Pancreas (tissue), 10 donors: ENCODE results near the gene ITGAD. TPM values are rescaled to one million over a fixed set of nuclear protein-coding genes. Genes with fewer than 3 reads are reported as not detected.
A peak's percentile ranks its signal among the peaks of the same experiment; 100 is the strongest.

ENCODE experiments used
- ATAC-seq, 4 donors: fragments of 200-7000 bp; cut with Tn5 transposase; one replicate each; pipeline versions ENCODE4 v1.8.0 to v1.9.1; 2020; ENCODE audit warnings: mild to moderate bottlenecking in 4 of 4, moderate library complexity in 4 of 4
- DNase-seq, 6 donors: peaks; one replicate each; pipeline ENCODE4 v3.0.0-alpha.2; 2020
- FAIRE-seq: peaks from 2 replicates; lab custom pipeline; 2012; peaks lifted over from hg19 to GRCh38; lab: Jason Lieb, UNC
- H3K27ac ChIP-seq, 4 donors: fragments of 200-600 bp; sonication (generic); 1 replicate in 3 of 4; 2 replicates in 1 of 4; pipeline versions ENCODE4 v1.5.0 to v1.8.0; 2020
- H3K27me3 ChIP-seq, 4 donors: fragments of 200-600 bp; one replicate each; pipeline ENCODE4 v1.8.0; 2021
- H3K36me3 ChIP-seq, 3 donors: fragments of 200-600 bp; sonication (generic) in 1 of 3; one replicate each; pipeline versions ENCODE4 v1.5.0 to v1.8.0; 2020 to 2021
- H3K4me1 ChIP-seq, 3 donors: fragments of 200-600 bp; one replicate each; pipeline ENCODE4 v1.8.0; 2021
- H3K4me3 ChIP-seq, 4 donors: fragments of 200-600 bp; sonication (generic) in 2 of 4; one replicate each; pipeline versions ENCODE4 v1.5.0 to v1.8.0; 2020 to 2021
- H3K9me3 ChIP-seq, 4 donors: fragments of 200-600 bp; one replicate each; pipeline ENCODE4 v1.8.0; 2021
- WGBS, 2 donors: extraction: QIAGEN DNeasy Blood & Tissue Kit; methylation state at CpG; one replicate each; pipeline ENCODE4 v1.1.7; 2013; 5-methylcytosine and 5-hydroxymethylcytosine counted together
- intact Hi-C, 3 donors: fragments of 100-400 bp; cut with DNase I; formaldehyde crosslinking; loops; one replicate each; pipeline versions ENCODE4 v1.11.1 to v1.14.2; 2022
- polyA plus RNA-seq, 2 donors: library from polyadenylated mRNA; stranded (reverse); fragments of 200-250 nt; gene quantifications; one replicate each; pipeline ENCODE4 v1.2.3, GENCODE V29; 2013
- total RNA-seq, 6 donors: library from RNA; stranded (reverse); fragmentation: NEBNext Ultra II Directional in 4 of 6; extraction: Animal tissue kit (Norgen Biotek cat#: 25700) in 4 of 6; gene quantifications; one replicate each; pipeline versions ENCODE4 v1.2.1 to v1.2.4, GENCODE V29; 2021 to 2023
- TF ChIP-seq, protein P1 (sequence below), 4 donors: fragments of 200-600 bp; sonication (generic) in 3 of 4; IDR thresholded peaks; one replicate each; pipeline versions ENCODE4 v1.5.0 to v1.8.0; 2021; ENCODE audit warnings: antibody characterized with exemption in 4 of 4
- donor health status: healthy with polysubstance abuse.
- donor health status: DM: no; HTN: no; CAD: no; lungs with moderate emphysema.
- donor health status: DM: no; HTN: no; CAD: no.
- donor health status: control.
- donor health status: control.
- donor health status: Bipolar disorder and iron deficiency.
- donor health status: DM: yes; HTN: yes; CAD: no.
- donor health status: DM: no; HTN: no; CAD: no.
- donor health status: DM: no; HTN: no; CAD: no.
- donor health status: DM: yes; HTN: yes; CAD: no.

The ITGAD gene
- total and polyA plus RNA-seq, 8 donors = 0.06 to 0.31 TPM; not detected in 6

- WGBS, 2 donors = 0% methylated on average over 35 to 42 of the region's 42 CpGs
- peak overlapping the region; percentile 100 for H3K27ac ChIP-seq
- no peaks in the 10 kb centered on the region for H3K27me3 ChIP-seq
- TF ChIP-seq, protein P1, sequence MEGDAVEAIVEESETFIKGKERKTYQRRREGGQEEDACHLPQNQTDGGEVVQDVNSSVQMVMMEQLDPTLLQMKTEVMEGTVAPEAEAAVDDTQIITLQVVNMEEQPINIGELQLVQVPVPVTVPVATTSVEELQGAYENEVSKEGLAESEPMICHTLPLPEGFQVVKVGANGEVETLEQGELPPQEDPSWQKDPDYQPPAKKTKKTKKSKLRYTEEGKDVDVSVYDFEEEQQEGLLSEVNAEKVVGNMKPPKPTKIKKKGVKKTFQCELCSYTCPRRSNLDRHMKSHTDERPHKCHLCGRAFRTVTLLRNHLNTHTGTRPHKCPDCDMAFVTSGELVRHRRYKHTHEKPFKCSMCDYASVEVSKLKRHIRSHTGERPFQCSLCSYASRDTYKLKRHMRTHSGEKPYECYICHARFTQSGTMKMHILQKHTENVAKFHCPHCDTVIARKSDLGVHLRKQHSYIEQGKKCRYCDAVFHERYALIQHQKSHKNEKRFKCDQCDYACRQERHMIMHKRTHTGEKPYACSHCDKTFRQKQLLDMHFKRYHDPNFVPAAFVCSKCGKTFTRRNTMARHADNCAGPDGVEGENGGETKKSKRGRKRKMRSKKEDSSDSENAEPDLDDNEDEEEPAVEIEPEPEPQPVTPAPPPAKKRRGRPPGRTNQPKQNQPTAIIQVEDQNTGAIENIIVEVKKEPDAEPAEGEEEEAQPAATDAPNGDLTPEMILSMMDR (IDR thresholded peaks at IDR 0.05) = peak in 1 of 4 donors; percentile 3
- peaks cover 0 to 9% (median 0%) of the 10 kb centered on the region in 3 donors for H3K36me3 ChIP-seq
- peaks cover 14 to 44% (median 22%) of the 10 kb centered on the region in 3 donors for H3K4me1 ChIP-seq
- H3K9me3 ChIP-seq = no peaks in the 10 kb centered on the region
- intact Hi-C loops = no loop called here
- H3K4me3 ChIP-seq = peak overlapping the region; percentile 75 to 77 (median 75)
- ATAC-seq (peak; percentile 4 to 18 (median 11)), DNase-seq (peak; percentile 50 to 82 (median 66)), FAIRE-seq (no peak)
Observed at GRCh38 chr16:31458073-31458843, 65.1 kb downstream of the ITGAD start.

- intact Hi-C loops = no loop called here
- TF ChIP-seq, protein P1 (IDR thresholded peaks at IDR 0.05) = peak in 3 of 4 donors; percentile 21 to 24 (median 22)
- peak; percentile 94 to 99 (median 98) for DNase-seq
Observed at GRCh38 chr16:31458844-31459686, 65.9 kb downstream of the ITGAD start, which contains the start of gene ARMC5. Gene ARMC5 (plus strand): TSS chr16:31459501. CDS start chr16:31459525, 24 bp downstream.

DNA sequence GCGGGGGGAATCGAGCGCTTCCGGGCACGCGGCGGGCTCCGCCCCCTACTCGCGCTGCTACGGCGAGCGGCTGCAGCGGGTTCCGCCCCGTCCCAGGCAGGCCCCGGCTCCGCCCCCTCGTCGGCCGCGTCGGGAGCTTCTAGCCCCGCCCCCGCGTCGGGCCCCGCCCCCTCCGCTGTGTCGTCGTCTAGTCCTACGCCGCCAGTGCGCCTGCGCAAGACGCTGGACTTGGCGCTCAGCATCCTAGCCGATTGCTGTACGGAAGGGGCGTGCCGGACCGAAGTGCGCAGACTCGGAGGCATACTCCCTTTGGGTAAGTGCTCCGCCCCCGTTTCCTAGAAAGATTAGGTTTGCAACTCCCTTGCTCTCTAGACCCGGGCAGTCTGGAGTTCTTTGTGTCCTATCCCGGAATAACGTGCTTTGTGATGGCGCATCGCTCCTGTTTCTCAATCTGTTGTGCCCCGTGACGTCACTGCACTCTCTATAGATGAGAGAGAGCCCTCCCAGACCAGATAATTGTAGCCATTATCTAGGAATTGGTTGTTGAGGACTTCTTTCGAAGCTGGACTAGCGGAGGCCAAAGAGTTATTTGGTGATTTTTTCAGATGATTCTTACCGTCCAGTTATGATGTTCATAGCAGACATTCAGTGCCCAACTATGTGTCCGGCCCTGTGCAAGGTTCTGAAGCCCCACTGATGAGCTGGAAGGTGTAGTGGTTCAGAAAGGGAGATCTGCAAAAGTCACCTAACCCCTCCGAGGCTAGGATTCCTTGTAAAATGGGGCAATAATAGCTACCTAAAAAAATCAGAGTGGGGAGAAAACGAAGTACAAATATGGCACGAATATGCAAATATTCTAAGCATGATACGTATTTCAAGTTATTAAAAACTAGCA is 66.8 kb downstream of the ITGAD start:
- Histone ChIP-seq H3K27ac (peak overlapping the region; percentile 100), H3K9me3 (no peaks in the 10 kb centered on the region), H3K36me3 (peaks cover 0 to 9% (median 0%) of the 10 kb centered on the region in 3 donors), H3K27me3 (no peaks in the 10 kb centered on the region), H3K4me3 (peak overlapping the region; percentile 75 to 77 (median 75)), H3K4me1 (peaks cover 14 to 34% (median 22%) of the 10 kb centered on the region in 3 donors)
- intact Hi-C loops = no loop called here
- FAIRE-seq (no peak), ATAC-seq (peak; percentile 83 to 90 (median 85)), DNase-seq (peak; percentile 100)
- TF ChIP-seq, protein P1 (IDR thresholded peaks at IDR 0.05) = no peak
- WGBS, 2 donors = 1 to 2% methylated on average over 53 to 61 of the region's 61 CpGs

More at GRCh38 chr16:31458844-31459686, 65.9 kb downstream of the ITGAD start, which contains the start of gene ARMC5:
- no peak for FAIRE-seq
- no peaks in the 10 kb centered on the region for H3K9me3 ChIP-seq
- 0% methylated on average over 63 to 91 of the region's 91 CpGs for WGBS, 2 donors
- peak within 1 kb of the TSS; percentile 100 for H3K27ac ChIP-seq
- peak within 1 kb of the TSS; percentile 75 to 77 (median 75) for H3K4me3 ChIP-seq
- peaks cover 0 to 9% (median 0%) of the 10 kb centered on the region in 3 donors for H3K36me3 ChIP-seq
- peaks cover 14 to 39% (median 22%) of the 10 kb centered on the region in 3 donors for H3K4me1 ChIP-seq
- ATAC-seq = peak; percentile 83 to 91 (median 85)
- H3K27me3 ChIP-seq = no peaks in the 10 kb centered on the region

DNA sequence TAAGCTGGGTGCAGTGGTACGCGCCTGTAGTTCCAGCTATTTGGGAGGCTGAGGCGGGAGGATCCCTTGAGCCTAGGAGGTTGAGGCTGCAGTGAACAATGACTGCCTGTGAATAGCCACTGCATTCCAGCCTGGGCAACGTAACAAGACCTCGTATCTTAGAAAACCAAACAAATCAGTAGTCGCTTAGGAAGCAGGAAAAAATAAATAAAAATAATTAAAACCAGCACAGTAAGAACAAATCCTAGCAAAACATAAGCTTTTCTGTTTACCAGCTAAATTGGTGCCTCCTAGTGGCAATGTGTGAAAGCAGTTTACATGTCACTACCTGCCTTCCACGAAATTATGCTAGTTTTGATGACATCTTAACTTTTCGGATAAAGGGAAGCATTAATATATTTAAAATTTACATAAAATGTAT is 67.5 kb downstream of the ITGAD start:
- H3K4me3 ChIP-seq = peak overlapping the region in 3 of 4 donors; percentile 20 to 75 (median 75)

More for the DNA sequence above, 67.5 kb downstream of the ITGAD start:
- Histone ChIP-seq H3K4me1 (peaks cover 12 to 29% (median 22%) of the 10 kb centered on the region in 3 donors), H3K27ac (peak overlapping the region in 2 of 4 donors; percentile 100), H3K27me3 (no peaks in the 10 kb centered on the region), H3K9me3 (no peaks in the 10 kb centered on the region), H3K36me3 (peaks cover 0 to 9% (median 0%) of the 10 kb centered on the region in 3 donors)
- ATAC-seq = no peak
- peak in 1 of 6 donors; percentile 21 for DNase-seq
- peak; percentile 9 for FAIRE-seq
- WGBS, 2 donors = 33 to 44% methylated on average over 8 of the region's 8 CpGs
- TF ChIP-seq, protein P1 (IDR thresholded peaks at IDR 0.05) = peak; percentile 21 to 50 (median 34)
- intact Hi-C loops = no loop called here
